HG03280 (cell line): ENCODE data around the gene PRRX2.

ENCODE experiments used
- ATAC-seq: cut with Tn5 transposase; IDR thresholded peaks from one replicate; pipeline ENCODE4 v1.9.1; 2021; ENCODE audit warnings: mild to moderate bottlenecking, moderate library complexity; ENCODE audit not compliant: unreplicated experiment

PRRX2 gene

GRCh38 chr9:129674229-129674628 is 8.8 kb downstream of the PRRX2 start:
- ATAC-seq = no peak

GRCh38 chr9:129675620-129676019 is 10.2 kb downstream of the PRRX2 start:
- ATAC-seq = no peak

- ATAC-seq = no peak
These were observed 10.8 kb downstream of the PRRX2 start for GRCh38 chr9:129676287-129676686.

- no peak for ATAC-seq
These were observed 11.5 kb downstream of the PRRX2 start for GRCh38 chr9:129676975-129677374.

GRCh38 chr9:129677456-129677855 is 12.0 kb downstream of the PRRX2 start:
- no peak for ATAC-seq

- no peak for ATAC-seq
These were observed 13.4 kb downstream of the PRRX2 start for GRCh38 chr9:129678844-129679243.

GRCh38 chr9:129679537-129679936 is 14.1 kb downstream of the PRRX2 start:
- no peak for ATAC-seq

- ATAC-seq = no peak
These were observed 16.5 kb downstream of the PRRX2 start for GRCh38 chr9:129681924-129682323.

- ATAC-seq = no peak
These were observed 16.9 kb downstream of the PRRX2 start for GRCh38 chr9:129682381-129682780.

- ATAC-seq = no peak
These were observed 19.9 kb downstream of the PRRX2 start for GRCh38 chr9:129685220-129685932.

GRCh38 chr9:129685933-129686259 is 20.4 kb downstream of the PRRX2 start:
- no peak for ATAC-seq

- no peak for ATAC-seq
These were observed 21.3 kb downstream of the PRRX2 start for GRCh38 chr9:129686736-129687135.

- no peak for ATAC-seq
These were observed 21.9 kb downstream of the PRRX2 start for GRCh38 chr9:129687391-129687790.

- ATAC-seq = no peak
These were observed 23.0 kb downstream of the PRRX2 start for GRCh38 chr9:129688285-129689043.

GRCh38 chr9:129692534-129692933 is 27.1 kb downstream of the PRRX2 start:
- ATAC-seq = no peak

- no peak for ATAC-seq
These were observed 28.3 kb downstream of the PRRX2 start for GRCh38 chr9:129693741-129694140.

- ATAC-seq = no peak
These were observed 28.8 kb downstream of the PRRX2 start for GRCh38 chr9:129694243-129694646.

- no peak for ATAC-seq
These were observed 30.4 kb downstream of the PRRX2 start for GRCh38 chr9:129695870-129696269.

- ATAC-seq = no peak
These were observed 31.7 kb downstream of the PRRX2 start for GRCh38 chr9:129696944-129697655.

GRCh38 chr9:129697656-129698253 is 32.3 kb downstream of the PRRX2 start:
- no peak for ATAC-seq

GRCh38 chr9:129698254-129698757 is 32.9 kb downstream of the PRRX2 start:
- ATAC-seq = no peak
